NCI-H2196 treated with DMSO at 0.1 percent for 48 hours (cell line): Measurements from ENCODE around the gene SMIM23.
A peak's percentile ranks its signal among the peaks of the same experiment; 100 is the strongest.

Source experiments
- DNase-seq: peaks from one replicate; lab custom pipeline; 2025; ENCODE audit not compliant: unreplicated experiment; lab: John Stamatoyannopoulos, UW

The SMIM23 gene

GRCh38 chr5:171813813-171814490 lies 28.3 kb downstream of the SMIM23 start:
- DNase-seq: no peak

- DNase-seq: no peak
Measured at GRCh38 chr5:171816666-171817065, 31.0 kb downstream of the SMIM23 start.

GRCh38 chr5:171820561-171820960 lies 34.9 kb downstream of the SMIM23 start:
- DNase-seq: no peak

DNA sequence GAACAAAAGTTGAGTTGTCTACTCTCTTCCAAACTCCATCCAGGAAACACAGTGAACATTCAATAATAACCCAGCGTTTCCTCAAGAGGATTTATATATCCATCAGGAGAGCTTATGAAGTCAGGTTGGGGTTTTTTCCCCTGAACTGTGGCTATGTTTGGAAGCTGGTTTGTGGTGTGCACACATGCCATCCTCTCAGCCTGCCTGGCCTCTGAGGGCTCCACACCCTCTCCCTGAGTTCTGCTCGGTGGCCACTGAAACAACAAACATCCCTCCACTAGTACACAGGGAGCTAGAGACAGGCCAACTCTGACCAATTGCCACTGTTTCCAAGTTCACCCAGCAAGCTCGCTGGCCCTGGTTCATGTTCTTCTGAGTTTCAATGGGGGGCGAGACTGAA lies 35.7 kb downstream of the SMIM23 start:
- DNase-seq: no peak

DNA sequence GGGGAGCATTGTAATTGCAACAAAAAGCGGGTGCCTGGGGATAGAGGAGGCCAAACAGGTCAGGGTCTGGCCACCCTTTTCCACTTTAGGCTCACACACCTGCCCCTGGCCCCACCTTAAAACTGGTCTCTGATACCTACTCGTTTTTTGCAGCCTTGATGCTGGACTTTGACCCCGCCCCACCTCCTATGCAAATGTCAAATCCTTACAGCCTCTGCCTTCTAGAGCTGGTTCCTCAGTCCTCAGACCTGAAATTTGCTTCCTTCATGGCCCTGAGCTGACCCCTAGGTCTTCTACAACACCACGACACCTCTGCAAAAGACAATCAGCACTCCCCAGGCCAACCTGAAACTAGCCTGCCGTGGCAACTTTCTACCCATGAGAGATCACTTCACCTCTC lies 37.7 kb downstream of the SMIM23 start:
- DNase-seq: no peak

GRCh38 chr5:171825051-171825450 lies 39.4 kb downstream of the SMIM23 start:
- DNase-seq: no peak

GRCh38 chr5:171826132-171826531 lies 40.5 kb downstream of the SMIM23 start:
- DNase-seq: no peak

DNA sequence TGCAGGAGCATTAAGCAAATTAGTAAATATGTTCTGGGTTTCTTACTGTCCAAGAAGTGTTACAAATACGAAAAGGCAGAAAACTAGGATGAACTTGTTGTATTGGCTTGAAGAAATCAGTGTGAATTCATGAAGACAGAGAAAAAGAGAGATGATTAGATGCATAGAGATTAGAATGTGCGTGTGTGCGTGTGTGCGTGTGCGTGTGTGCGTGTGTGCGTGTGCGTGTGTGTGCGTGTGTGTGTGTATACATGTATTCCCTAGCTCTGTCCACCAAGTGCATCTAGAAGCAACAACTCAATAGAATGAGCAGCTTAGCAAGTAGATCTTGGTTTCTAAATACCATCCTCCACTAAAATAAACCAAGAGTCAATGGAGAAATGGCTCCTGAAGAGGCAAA lies 41.5 kb downstream of the SMIM23 start:
- no peak for DNase-seq

DNA sequence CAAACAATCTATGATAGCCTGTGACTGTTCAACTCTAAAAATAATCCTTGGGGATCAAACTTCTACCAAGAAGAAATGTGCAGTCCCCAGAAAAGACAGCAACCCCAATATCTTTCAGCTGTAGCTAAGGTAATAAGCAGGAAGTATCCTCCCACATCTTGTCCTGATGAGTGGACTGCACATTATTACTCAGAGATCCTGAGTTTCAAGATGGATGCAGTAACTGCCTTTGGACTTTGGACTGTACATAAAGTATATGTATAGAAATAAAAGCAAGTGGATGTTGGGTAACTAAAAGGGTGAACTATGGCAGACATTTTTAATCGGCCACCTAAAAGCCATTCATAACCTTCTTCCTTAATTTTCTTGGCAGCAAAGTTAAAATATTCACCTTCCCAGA lies 45.1 kb downstream of the SMIM23 start:
- DNase-seq: no peak

GRCh38 chr5:171832775-171833174 lies 47.2 kb downstream of the SMIM23 start:
- no peak for DNase-seq

DNA sequence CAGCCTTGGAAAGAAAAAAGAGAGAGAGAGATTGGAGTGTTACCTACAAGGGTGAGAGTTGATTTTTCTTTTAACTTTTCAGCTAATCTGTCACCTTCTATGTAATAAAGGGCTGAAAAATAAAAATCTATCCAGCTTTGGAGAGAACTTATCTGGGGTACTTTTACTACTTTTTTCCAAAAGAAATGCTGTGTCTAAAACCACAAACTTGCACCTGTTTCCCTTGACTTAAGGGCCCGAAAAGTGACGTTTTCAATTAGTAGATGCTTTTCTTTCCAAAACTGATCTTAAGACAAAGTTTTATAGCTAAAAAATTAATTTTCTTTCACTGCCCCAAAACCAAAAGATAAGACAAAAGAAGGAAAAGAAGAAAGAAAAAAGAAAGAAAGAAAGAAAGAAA lies 48.8 kb downstream of the SMIM23 start:
- DNase-seq: no peak

DNA sequence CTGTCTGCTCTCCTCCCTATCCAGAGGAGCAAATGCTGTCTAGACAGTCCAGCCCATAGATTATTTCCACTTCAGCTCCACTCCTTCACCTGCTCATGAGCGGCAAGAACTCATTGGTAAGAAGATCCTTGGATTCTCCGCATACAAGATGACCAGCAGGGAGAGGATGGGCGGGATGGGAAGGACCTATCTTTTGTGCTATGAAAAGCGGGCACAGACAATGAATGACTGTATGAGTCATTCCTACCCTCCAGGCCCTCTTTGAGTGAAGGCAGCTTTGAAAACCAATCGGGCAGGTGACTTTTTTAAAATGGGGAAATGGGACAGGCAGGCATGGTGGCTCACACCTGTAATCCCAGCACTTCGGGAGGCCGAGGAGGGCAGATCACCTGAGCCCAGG lies 49.4 kb downstream of the SMIM23 start:
- DNase-seq: peak; percentile 57

- DNase-seq: no peak
Measured at GRCh38 chr5:171837522-171837921, 51.9 kb downstream of the SMIM23 start.

DNA sequence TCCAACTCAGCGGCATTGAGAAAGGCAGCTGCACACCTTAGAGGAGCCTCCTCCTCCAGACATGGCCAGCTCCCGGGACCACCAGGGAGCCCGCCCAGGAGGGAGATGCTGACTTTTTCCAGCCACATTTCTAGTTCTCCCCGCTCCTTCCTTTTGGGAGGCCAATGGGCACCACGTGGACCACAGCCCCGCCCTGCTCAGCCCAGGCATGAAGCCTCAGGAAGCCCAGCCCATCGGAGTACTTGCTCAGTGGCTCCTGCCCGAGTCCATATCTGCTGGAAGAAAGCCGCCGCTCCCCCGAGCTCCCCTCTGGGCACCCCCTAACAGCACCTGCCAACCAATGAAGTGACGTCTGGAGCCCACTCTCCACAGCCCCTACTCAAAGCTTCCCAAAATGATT lies 52.4 kb downstream of the SMIM23 start:
- DNase-seq: no peak

- no peak for DNase-seq
Measured at GRCh38 chr5:171839112-171839511, 53.5 kb downstream of the SMIM23 start.

- DNase-seq: no peak
Measured at GRCh38 chr5:171840066-171840465, 54.4 kb downstream of the SMIM23 start.
